Raji (cell line): ENCODE results near the gene ANKRD44.

Experiments used
- POLR2A ChIP-seq: IDR thresholded peaks from 2 replicates; pipeline ENCODE4 v1.6.1; 2011; ENCODE audit warnings: low read depth, low read length, control low read depth; ENCODE audit not compliant: insufficient read depth

ANKRD44 gene

GRCh38 chr2:197240421-197241041, 70.0 kb downstream of the ANKRD44 start:
- no peak for TF ChIP-seq POLR2A

- no peak for TF ChIP-seq POLR2A
Measured at GRCh38 chr2:197239434-197239833, 71.1 kb downstream of the ANKRD44 start.

DNA sequence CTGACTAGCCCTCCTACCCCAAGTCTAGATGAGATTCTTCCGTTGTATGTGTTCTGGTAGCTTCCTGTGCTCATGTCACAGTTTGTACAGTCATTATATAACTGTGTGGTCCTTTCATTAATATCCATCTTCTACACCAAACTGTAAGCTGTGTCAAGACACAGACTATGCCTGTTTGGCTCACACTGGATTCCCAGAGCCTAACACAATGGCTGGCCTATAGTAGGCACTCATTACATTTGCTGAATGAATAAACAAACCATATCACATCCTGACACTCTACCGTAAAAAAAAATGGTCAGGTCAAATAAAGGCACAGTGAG, 72.6 kb downstream of the ANKRD44 start:
- no peak for TF ChIP-seq POLR2A

- no peak for TF ChIP-seq POLR2A
Measured at GRCh38 chr2:197237291-197238042, 73.1 kb downstream of the ANKRD44 start.

DNA sequence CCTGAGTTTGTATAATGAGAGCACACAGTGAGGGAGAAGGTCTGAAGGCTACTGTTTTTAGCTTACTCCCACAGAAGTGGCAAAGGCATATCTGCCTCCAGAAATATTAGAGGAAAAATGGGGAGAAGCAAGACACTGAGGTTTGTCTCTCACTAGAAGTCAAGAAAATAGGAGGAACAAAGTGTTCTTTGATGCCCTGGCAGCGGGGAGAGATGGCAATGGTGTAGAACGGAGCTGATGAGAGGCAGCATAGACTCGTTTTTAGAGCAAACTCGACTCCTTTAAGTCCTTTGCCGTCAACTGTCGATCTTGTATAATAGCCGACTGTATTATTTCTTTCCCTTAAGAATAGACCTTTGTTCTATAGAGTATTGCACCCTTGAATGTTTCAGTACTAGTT, 73.8 kb downstream of the ANKRD44 start:
- TF ChIP-seq POLR2A: no peak

- no peak for TF ChIP-seq POLR2A
Measured at GRCh38 chr2:197236159-197236558, 74.4 kb downstream of the ANKRD44 start.

DNA sequence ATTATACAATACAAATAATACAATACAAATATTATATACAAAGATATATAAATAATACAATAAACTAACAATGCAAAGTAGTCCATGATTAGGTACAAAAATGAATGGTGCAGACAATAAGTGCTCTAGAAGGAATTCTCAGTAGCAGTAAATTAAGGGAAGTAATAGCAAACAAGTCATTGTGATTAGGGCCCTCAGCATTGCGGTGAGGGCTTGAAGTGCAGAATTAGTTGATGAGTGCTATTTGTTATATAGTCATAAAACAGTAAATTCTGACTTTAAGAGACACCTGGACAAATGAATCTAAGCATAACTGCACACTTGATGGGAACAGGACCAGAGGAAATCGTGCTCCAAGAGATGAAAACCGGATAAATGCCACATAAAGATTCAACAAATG, 74.9 kb downstream of the ANKRD44 start:
- no peak for TF ChIP-seq POLR2A

- TF ChIP-seq POLR2A: no peak
Measured at GRCh38 chr2:197234671-197235191, 75.8 kb downstream of the ANKRD44 start.

DNA sequence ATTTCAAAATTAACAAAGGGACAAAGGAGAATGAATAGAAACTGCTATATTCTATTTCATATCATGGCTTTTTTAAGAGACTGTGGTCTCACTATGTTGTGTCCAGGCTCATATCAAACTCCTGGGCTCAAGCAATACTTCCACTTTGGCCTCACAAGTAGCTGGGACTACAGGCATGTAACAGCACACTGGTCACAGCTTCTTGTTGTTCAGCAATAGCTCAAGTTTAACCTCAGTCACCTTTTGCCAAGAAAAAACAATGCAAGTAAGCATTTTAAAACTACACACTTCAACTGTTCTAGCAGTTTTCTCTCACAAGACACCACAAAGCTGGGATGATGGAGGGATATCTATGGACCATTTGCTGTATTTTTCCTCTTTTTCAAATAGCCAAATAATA, 77.1 kb downstream of the ANKRD44 start:
- TF ChIP-seq POLR2A: no peak

- no peak for TF ChIP-seq POLR2A
Measured at GRCh38 chr2:197232010-197232409, 78.6 kb downstream of the ANKRD44 start.

DNA sequence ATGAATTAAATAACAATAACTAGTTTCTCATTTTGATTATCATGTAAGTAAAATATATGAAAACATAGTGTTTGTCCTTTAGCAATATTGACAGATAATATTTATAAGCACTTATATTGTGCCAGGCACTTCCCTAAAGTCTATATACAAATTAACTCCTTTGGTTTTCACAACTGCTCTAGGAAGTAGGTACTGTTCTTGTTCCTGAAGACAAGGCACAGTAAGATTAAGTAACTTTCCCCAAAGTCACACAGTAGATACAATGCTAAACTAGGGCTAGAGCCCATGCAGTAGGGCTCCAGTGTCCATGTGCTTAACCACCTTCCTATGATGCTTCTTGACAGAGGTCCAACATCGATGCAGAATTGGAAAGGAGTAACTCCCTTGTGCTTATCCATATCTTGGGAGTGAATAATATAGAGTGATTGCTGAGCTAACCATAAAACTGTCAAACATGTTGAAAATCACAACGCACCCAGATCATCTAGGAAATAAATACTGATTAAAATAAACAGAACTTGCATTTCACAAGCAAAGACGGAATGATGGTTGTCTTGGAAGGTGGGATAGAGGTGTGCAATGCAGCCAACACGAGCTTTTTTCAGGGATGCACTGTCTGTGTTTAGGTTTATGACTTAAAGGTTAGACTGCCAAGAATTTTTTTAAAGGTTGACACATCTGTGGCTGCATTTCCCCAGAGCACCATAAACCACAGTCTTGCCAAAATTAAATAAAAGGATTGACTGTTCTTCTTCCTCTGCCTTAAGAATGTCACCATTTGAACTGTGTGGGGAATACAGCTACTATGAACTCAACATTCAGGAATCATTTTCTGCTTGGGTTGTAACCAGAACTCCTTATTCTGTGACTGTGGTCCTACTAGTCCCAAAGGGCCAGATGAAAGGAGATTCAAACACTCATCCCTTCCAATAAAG, 80.8 kb downstream of the ANKRD44 start:
- no peak for TF ChIP-seq POLR2A

GRCh38 chr2:197223451-197223850, 87.1 kb downstream of the ANKRD44 start:
- no peak for TF ChIP-seq POLR2A

DNA sequence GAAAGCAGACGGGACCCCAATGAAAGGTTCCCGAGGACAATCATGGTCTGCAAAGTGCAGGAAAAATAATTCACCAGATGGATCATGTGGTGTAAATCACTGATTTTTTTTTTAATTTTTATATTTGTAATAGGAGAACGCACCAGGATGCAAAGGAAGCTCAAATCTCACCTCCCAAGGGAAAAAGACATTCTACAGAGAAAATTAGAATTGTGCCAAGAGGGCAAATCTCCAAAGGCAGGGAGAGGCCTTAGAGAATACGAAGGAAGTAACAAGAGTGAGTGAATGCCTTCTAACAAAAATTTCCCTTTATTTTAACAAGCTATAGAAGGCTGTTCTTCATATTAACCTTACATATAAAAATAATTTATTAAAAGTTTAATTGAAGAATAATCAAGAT, 90.9 kb downstream of the ANKRD44 start:
- no peak for TF ChIP-seq POLR2A

DNA sequence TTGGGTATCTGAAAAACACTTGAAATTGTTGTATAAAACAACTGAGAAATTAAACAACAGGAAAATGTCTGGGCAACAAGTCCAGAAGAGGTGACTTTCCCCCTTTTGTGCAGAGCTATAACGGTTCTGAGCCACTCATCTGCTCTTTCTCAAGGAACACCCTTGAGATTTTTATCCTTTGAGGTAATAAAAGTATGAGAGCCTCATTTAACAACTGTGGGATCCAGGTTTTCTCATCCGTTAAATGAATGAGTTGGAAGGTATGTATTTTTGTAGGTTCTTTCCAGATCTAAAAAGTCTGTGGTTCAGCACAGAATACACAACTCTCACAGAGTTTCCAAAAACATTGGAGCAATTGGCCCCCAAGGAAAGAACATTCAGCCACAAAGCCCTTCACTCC, 93.0 kb downstream of the ANKRD44 start:
- no peak for TF ChIP-seq POLR2A

GRCh38 chr2:197216361-197216979, 94.1 kb downstream of the ANKRD44 start:
- TF ChIP-seq POLR2A: no peak
